ENCODE results near the gene TAX1BP1.

DNA sequence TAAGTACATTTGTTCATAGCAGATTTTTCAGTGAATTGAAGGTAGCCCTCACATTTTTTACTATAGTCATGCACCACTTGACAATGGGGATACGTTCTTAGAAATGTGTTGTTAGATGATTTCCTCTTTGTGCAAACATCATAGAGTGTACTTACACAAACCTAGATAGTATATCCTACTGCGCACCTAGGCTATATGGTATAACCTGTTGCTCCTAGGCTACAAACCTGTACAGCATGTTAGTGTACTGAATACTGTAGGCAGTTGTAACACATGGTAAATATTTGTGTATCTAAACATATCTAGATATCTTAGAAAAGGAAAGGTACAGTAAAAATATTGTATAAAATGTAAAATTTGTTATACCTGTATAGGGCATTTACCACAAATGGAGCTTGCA, 41.2 kb downstream of the TAX1BP1 start:
- TF ChIP-seq, protein P1, sequence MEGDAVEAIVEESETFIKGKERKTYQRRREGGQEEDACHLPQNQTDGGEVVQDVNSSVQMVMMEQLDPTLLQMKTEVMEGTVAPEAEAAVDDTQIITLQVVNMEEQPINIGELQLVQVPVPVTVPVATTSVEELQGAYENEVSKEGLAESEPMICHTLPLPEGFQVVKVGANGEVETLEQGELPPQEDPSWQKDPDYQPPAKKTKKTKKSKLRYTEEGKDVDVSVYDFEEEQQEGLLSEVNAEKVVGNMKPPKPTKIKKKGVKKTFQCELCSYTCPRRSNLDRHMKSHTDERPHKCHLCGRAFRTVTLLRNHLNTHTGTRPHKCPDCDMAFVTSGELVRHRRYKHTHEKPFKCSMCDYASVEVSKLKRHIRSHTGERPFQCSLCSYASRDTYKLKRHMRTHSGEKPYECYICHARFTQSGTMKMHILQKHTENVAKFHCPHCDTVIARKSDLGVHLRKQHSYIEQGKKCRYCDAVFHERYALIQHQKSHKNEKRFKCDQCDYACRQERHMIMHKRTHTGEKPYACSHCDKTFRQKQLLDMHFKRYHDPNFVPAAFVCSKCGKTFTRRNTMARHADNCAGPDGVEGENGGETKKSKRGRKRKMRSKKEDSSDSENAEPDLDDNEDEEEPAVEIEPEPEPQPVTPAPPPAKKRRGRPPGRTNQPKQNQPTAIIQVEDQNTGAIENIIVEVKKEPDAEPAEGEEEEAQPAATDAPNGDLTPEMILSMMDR (IDR thresholded peaks at IDR 0.05; ENCODE audit: borderline replicate concordance, extremely low read depth, low read length, poor library complexity, severe bottlenecking), result no peak
- no peak for TF ChIP-seq EZH2 (IDR thresholded peaks at IDR 0.05; ENCODE audit: borderline replicate concordance, low read depth, low read length, severe bottlenecking)

Measured in DND-41 (cell line).